Activated CD4-positive, alpha-beta T cell treated with anti-CD3 and anti-CD28 coated beads, Interleukin-2, amount 50 U/mL, for 24 hours (primary cell): ENCODE data around the gene CMKLR1.

Experiments used
- DNase-seq, 2 donors: peaks; one replicate each; pipeline ENCODE4 v3.0.0-alpha.2; 2020; ENCODE audit warnings: low read depth in 1 of 2, low spot score in 1 of 2

CMKLR1 gene

DNA sequence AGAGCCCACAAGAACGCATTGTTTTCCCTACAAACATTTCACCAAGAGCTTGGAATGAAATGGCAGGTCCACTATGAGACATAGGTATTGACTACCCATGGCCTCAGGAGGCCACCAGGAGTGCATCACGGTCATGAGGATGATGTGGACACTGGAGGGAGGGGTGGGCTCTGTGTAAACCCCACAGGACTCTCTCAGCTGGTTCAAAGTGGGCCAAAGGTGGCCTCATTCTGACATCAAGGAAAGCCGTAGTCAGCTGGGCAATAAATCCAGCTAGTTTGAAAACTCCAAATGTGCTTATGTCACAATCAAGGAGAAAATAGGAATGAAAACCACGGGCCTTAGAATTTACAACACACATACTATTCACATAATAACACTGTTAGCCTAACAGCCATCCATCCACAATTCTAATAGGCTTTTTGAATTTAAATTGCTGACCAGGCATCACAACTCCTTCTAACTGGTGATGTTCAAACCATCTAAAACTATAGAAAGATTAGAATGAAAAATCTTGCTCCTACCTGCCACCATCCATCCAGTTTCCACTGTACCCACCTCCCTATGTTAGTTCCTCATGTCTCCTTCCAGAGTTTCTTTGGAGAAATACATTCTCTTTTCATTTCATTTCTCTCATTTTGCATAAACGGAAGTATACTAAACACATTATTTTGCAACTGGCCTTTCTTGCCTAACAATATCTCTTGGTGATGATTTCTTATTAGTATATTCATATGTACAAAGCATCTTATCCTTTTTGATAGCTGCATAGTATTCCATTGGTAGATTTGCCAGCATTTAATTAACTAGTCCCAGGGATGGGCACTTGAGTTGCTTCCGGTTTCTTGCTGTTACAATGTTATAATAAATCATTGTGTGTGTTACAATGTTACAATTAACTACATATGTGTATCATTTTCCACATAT, 21.5 kb downstream of the CMKLR1 start:
- no peak for DNase-seq

DNA sequence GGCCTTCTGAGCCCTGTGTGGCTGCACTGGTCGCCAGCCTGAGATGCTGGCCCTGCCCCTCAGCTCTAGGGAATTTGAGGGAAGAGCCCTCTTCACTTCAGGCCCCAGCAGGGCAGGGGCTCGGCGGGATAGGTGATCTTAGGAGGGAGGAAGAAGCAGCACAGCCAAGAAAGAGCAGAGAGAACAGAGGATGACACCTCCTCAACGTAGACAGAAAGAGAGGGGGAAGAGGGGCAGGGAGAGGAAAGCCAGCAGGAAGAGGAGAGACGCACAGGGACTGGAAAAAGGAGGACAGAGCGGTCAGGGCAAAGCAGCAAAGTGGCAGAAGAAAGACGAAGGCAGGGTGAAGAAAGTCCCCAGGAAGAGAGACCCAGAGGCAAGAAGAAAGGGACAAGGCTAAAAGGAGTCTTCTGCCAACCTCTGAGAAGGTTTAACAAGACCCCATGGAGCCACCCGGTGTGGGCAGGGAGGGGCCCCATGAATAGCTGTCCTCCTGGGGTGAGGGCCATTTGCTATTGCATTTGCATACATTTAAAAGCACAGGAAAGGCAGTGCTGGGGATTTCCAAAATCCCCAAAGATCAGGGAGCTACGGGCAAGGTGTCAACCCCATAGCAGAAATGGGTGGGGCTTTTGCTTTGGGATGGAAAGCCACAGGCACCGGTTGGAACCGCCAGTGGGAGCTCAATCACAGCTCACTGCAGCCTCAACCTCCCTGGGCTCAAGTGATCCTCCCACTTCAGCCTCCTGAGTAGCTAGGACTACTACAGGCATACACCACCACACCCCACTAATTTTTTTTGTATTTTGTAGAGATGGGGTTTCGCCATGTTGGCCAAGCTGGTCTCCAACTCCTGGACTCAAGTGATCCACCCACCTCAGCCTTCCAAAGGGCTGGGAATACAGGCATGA, 22.7 kb downstream of the CMKLR1 start:
- DNase-seq = no peak

DNA sequence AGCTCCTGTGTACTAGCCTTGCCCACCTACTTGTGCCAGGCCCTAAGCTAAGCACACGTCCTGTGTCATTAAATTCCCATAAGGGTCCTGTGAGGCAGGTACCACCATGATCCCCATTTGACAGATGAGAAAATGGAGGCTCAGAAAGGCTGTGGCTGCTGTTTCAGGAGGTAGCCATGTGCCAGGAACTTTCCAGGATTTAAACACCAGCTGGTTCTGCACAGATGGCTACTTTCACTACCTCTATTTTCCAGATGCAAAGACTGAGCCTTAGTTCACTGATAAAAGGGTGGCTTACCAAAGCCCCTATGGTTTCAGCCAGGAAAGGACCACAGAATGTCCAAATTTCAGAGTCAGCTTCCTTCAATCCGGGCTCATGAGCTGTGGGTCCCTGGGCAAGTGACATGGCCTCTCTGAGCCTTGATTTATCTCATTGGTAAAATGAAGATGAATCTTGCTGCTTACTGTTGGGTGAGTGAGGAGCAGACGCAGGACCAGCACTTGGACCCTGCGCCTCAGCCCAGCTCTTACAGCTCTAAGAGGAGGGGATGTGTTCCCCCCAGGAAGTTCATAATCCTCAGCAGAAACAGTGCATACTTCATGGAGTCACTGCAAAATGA, 23.5 kb downstream of the CMKLR1 start:
- no peak for DNase-seq

DNA sequence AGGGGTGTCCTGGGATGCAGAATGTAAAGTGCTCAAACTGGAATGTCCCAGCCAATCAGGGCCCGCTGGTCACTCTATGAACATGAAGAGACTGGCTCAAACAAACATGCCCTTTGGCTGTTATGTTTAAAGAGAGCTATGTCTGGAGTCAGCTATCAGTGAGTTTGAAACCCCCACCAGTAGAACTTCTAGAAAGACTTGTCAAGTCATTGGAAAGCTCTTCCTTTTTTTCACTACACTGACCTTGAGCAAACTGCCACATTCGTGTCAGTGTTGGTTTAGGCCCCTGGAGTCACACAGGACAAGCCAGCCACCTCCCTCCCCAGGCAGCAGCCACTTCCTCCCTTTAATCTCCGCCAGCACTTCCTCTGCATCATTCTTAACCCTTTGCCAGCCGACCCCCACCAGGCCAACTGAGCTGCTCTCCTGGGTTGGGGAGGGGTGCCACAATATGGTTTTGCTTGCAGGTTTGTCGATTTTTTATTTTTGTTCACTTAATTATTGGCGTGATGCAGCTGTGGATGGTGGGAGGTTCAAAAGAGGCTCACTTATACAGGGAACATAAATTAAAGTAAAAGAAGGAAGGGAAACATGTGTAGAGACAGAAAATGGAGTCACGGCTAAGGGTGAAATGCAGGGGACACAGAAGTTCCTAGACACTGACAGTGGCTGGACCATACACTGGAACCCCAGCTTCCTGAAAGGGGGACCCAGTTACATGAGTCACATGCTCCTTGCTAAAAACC, 25.3 kb downstream of the CMKLR1 start:
- DNase-seq = no peak

DNA sequence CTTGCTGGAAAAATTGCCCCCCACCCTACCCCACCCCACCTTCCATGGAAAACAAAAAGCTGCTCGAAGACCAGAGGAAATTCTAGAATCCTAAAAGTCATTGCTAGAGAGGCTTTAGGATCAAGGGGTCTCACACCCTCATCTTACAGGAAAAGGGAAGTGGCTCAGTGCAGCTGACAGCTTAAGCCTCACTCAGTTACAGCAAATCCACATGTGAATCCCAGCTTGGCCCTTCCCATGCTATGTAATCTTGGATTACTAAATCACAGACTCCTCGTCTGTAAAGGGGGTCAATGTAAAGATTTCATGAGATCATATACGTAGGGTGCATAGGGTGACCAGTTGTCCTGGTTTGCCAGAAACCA, 25.9 kb downstream of the CMKLR1 start:
- DNase-seq = no peak

DNA sequence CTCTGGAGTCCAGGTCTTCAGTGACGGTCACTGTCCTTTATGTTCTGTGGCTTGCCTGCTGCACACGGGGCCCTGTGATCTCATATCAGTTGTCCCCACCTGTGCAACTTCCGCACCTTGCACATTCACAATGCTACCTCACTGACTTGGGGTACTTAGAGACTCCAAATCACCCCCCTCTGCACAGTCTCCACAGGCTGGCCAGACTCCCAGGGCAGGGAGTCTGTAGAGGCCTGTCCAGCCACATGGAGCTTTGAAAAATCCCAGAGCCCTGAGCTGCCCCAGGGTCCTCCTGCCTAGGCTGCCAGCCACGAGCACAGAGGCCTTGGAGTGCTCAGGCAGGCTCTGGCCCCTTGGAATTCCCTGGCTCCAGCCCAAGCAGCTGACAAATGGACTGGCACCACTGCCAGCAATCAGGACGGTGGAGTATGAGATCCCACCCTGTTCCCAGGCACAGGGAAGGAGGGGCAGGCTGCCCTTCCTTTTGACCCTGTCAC, 26.4 kb downstream of the CMKLR1 start:
- DNase-seq = no peak

DNA sequence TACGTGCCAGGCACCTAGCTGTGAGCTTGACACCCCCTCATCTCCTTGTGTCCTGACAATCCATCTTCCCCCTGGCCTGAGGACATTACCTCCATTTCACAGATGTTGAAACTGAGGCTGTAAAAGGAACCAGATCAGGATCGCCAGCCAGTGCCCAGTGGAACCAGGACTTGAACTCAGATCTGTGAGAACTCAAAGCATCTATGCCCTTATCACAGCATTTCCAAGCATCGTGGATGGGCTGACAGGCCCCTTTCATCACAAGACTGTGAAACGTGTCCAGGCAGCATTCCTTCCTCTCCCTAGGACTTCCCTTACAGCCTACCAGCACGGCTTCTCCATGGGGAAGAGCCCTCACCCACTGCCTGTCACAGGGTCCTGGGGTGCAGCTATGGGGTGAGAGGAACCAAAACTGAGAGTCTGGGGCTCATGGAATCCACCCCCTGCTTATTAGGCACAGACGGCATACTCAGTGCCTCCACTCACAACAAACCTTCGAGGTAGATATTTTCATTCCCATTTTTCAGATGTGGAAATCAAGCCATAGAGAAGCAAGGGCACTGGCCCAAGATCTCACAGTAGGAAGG, 26.9 kb downstream of the CMKLR1 start:
- DNase-seq = no peak

DNA sequence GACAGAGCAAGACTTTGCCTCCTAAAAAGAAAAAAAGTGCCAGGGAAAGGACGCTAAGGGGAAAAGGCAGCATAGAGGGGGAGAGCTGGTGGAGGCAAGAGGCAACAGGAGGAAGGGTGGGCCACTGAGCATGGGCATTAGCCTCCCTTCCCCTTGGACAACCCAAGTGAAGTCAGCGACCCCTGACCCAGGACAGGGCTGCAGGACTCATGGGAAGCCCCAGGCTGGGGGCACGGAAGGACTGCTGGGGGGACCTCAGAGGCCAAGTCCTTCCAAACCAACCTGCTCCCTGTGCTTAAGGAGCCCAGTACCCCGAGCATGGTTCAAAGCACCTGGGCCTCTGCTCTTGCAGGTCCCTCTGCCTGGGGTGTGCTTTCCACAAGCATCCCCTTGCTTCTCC, 27.5 kb downstream of the CMKLR1 start:
- DNase-seq = no peak

DNA sequence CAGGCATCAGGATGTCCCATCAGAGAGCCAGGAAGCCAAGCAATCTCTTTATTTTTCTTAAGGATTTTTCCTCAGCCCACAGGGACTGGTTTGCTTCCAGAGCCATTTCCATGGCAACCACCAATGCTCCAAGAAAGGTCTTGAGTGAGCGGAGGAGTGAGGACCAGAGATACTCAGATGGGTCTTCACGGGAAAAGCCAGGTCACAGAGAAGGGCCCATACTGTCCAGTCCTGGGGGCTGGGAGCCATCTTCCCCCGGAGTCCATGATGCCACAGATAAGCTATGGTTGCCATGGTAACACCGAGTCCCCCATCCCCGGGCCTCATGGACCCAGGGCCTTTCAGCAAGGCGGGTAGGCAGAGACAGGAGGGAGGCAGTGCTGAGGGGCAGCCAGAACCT, 28.6 kb downstream of the CMKLR1 start:
- no peak for DNase-seq

DNA sequence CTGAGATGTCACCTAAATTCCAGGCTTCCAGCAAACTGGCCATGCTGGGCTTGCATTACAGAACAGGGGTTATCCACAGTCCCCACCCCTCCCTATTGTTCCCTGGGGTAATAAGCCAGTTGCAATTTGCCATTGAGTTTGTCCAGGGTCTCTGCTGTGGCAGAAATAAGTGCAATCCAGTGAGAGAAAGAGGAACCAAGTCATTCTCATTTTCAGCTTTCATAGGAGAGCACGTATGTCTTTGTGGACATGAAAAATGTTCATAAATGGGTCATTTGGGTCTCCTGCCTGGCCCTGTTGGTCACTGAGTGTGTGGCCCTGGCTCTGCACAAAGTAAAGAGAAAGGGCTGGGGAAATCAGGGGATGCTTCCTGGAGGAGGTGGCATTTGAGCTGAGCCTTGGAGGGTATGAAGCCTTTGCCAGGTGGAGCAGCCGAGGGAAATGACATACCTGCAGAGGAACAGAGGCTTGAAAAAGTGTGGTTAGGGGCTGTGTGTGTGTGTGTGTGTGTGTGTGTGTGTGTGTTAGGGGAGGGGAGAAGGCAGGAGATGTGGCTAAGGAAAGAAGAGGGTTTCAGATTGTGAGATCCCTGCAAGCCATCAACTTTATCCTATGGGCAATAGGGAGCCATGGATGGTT, 29.3 kb downstream of the CMKLR1 start:
- no peak for DNase-seq

DNA sequence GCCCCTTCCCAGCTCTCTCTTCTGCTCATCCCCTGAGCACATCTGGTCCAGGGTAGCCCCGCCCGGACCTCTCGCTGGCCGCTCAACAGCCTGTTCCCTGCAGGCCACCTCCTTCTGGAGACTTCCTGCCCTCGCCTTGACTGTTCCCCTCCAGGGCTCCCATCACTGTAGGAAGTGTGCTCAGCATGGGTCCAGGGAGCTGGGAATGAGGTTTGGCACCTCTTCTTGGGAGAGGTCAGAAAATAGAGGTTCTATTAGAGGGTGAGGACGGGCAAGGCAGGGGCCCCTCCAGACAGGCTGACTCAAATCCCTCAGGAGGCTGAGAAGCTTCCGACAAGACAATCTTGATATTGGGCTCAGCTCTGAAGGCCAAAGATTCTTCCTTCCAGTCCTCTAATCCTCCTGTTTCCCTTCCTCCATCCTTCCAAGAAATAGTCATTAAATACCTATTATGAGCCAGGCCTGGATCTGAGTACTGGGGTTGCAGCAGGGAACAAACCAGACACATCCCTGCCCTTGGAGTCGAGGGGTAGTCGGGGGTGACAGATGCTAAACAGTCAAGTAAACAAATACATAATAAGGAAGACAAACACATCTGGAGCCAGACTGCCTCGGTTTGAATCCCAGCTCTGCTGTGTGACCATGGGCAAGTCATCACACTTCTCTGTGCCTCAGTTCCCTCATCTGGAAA, 30.6 kb downstream of the CMKLR1 start:
- DNase-seq = no peak

DNA sequence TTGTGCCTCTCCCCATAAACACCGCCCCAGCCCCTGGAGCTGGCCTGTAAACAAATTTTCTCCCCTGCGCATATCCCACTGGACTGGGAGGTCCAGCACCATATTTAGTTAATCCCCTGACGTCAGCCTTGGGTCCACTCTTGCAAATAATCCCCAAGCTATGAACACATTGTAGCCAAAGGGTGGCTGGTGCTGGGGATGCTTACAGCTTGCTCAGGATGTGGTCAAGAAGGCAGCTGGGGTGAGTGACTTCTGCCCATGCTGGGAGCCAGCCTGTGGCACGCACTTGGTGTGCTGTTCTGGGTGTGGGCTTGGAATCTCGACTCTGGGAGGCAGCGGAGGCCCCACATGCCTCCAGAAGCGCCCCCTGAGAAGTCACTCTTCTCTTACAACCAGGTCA, 32.1 kb downstream of the CMKLR1 start:
- no peak for DNase-seq

DNA sequence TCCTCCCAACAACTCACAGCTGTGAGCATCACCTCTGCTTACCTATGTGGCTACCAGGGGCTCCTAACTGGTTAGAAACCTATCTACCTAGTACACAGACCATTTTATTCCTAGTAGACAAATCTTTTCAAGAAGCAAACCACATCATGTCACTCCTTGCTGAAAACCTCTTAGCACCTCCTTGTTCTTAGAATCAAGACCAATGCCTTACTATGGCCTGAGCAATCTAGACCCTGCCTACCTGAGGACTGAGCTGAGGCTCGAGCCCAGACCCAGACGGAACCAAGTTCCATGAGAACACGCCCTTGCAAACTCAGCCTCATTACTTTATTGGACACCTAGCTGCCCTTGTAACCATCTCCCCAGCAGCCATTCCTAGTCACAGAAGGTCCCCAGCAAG, 32.6 kb downstream of the CMKLR1 start:
- no peak for DNase-seq

DNA sequence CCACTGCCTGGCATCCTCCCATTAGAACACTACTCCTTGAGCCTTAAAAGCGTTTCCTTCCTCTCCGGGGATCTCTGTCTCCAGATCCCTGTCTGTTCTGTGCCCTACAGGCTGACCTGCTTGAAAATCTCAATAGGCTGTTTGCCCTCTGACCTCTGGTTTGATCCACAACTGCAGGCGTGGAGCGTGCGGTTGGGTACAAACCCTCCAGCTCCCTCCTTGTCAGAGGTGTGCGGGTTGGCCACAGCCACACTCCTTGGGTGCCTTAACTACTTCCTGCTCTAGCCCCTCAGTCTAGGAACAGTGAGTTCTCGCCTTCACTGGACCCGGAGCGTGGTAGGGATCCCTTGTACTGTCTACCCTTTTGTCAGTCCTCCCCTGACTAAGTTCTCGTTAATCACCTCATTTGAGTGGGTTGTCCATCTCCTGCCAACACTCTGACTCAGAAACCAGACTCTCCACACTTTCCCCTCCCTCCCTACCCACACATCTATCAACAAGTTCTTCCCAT, 33.1 kb downstream of the CMKLR1 start:
- no peak for DNase-seq

DNA sequence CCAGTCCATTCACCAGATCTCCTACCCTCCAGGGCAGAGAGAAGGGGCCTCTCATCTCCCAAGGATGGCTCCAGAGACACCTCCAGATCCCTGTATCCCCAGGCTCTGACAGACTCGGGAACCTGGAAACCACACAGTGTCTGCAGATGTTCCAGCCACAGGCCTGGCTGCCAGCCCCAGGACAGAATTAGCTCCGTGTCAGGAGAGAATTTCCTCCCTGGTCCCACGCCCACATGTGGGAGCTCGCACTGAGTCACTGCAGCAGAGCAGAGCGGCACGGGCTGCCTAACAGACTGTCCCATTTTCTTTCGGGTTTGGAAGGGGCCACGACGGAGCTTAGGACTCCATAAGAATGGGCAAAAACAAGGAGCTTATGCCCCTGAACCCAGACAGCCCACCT, 33.6 kb downstream of the CMKLR1 start:
- no peak for DNase-seq

DNA sequence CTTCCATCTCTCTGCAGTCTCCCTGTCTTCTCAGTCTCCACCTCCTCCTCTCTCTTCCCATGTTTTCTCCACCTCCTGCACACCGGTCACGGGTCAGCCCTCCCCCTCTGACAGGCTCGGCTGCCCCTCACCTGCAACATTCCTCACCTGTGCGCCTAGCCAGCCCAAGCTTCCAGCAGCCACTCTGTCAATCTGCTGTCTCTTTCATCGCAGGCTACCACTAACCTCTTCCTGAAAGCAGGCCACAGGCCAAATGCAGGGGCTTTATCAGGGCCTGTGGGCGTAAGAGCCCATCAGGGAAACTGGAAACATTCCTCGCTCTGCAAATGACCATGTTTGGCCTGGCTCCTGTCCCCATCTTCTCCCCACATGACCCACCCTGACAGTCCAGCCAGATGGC, 34.5 kb downstream of the CMKLR1 start:
- no peak for DNase-seq

DNA sequence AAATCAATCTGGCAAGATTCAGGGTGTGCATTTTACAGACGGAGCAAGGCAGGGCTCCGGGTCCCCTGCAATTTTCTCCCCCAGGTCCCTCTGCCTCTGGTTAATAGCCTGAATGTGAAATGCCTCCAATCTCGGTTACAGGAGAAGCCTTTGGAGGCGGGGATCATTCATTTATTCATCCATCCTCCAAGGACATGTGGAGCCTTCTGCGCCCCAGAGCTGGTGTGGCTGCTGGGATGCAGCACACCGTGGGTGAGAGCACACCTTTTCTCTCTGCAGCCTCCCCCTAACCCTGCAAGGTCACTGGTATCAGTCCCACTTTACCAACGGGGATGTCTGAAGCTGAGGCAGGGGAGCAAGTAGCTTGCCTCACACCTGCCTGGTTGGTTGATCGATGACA, 35.4 kb downstream of the CMKLR1 start:
- DNase-seq = no peak

DNA sequence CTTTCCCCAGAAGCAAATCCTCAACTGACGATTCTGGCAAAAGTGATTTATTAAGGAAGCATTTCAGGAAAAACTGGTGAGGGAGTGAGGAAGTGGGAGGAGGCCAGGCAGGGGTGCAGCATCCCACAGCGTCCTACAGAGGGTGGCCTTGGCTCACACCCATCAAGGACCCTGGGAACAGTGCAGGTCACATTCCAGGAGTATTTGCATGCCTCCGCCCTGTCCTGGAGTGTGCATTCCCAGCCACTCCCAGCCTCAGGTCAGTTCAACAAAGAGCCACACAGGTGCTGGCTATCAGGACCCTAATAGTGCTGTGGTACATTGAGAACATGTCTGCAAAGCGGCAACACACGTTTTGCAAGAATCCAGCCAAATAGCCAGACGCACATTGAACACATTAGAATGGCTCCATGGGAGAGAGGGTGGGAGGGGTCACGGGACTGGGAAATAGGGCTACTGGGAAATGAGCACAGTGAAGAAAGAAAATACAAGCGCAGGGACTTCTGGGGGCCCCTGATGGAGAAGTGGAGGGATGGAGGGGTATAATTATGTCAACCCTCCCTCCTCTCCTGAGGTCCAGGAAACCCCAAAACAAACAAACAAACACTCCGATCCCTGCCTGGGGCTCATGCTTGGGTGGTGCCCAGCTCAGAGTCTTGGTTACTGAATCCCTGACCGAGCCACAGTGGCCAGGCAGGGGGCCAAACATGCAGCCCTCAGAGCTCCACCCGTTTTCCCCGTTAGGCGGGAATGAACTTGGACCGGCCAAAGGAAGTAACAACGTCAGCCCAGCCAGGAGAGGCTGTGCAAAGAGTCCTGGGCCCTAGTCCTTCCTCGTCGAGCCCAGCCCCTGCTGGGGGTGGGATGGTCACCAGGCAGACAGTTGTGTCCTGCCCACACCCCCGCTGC, 36.5 kb downstream of the CMKLR1 start:
- DNase-seq = no peak
